Activated CD8-positive, alpha-beta T cell treated with anti-CD3 and anti-CD28 coated beads for 36 hours (primary cell): Measurements from ENCODE around the gene CHMP1B. TPM values are rescaled to one million over a fixed set of nuclear protein-coding genes. Genes with fewer than 3 reads are reported as not detected.

ENCODE experiments used
- ATAC-seq: fragments of 200-7000 bp; cut with Tn5 transposase; one replicate; pipeline ENCODE4 v1.10.0; 2021; ENCODE audit warnings: mild to moderate bottlenecking, moderate library complexity
- CTCF ChIA-PET: fragments of 350-600 bp; sonication (Branson Sonifier 250); formaldehyde crosslinking; loops from one replicate; lab custom pipeline; 2021; ENCODE audit warnings: antibody characterized with exemption; lab: Charles Lee
- POLR2A ChIA-PET: fragments of 350-600 bp; sonication (Branson Sonifier 250); formaldehyde crosslinking; loops from one replicate; lab custom pipeline; 2021; ENCODE audit warnings: antibody characterized with exemption; lab: Charles Lee
- DNase-seq: peaks from one replicate; pipeline ENCODE4 v3.0.0-alpha.2; 2020
- H3K27ac Mint-ChIP-seq: one replicate; pipeline ENCODE4 v1.8.0; 2021; ENCODE audit warnings: mild to moderate bottlenecking, mixed read lengths
- H3K27me3 Mint-ChIP-seq: one replicate; pipeline ENCODE4 v1.8.0; 2021; ENCODE audit warnings: mixed read lengths
- H3K36me3 Mint-ChIP-seq: one replicate; pipeline ENCODE4 v1.8.0; 2021; ENCODE audit warnings: low read depth, mixed read lengths
- H3K4me1 Mint-ChIP-seq: one replicate; pipeline ENCODE4 v1.8.0; 2021; ENCODE audit warnings: low read depth, mixed read lengths
- H3K4me3 Mint-ChIP-seq: one replicate; pipeline ENCODE4 v1.8.0; 2021; ENCODE audit warnings: mild to moderate bottlenecking, moderate library complexity, mixed read lengths
- H3K9me3 Mint-ChIP-seq: one replicate; pipeline ENCODE4 v1.8.0; 2021; ENCODE audit warnings: mixed read lengths
- CTCF ChIP-seq: fragments of 200-600 bp; IDR thresholded peaks from one replicate; pipeline ENCODE4 v1.8.0; 2022; ENCODE audit warnings: antibody characterized with exemption, mild to moderate bottlenecking
- intact Hi-C: fragments of 100-400 bp; cut with micrococcal nuclease; formaldehyde crosslinking; loops from one replicate; pipeline ENCODE4 v1.10.0; 2022
- total RNA-seq, 2 experiments: library from RNA; stranded (reverse); gene quantifications; one replicate each; pipeline ENCODE4 v1.2.3, GENCODE V29; 2021

The CHMP1B gene
- total RNA-seq, 2 experiments from 2014 or later: 24.8 to 25.8 TPM

GRCh38 chr18:11877497-11878135, 26.4 kb downstream of the CHMP1B start:
- Mint-ChIP-seq H3K9me3 (no peaks in the 10 kb centered on the region), H3K36me3 (peaks cover under 1% of the 10 kb centered on the region), H3K4me1 (no peaks in the 10 kb centered on the region), H3K27ac (no peak overlapping the region), H3K27me3 (no peaks in the 10 kb centered on the region), H3K4me3 (no peak overlapping the region)
- ATAC-seq (no peak), DNase-seq (no peak)
- ChIA-PET CTCF (interaction anchor here (0.9 to 1.8 kb wide), 2 partner anchors 118 to 145 kb away, joined by 3 to 4 read pairs; no protein-coding TSS in a partner anchor), POLR2A (no interaction called here)
- TF ChIP-seq CTCF: no peak
- intact Hi-C loops: loop anchor here (10.0 kb wide), 1 partner anchor 143 kb away; no protein-coding TSS in a partner anchor

- Mint-ChIP-seq H3K36me3 (peaks cover 9% of the 10 kb centered on the region), H3K4me3 (no peak overlapping the region), H3K4me1 (no peaks in the 10 kb centered on the region), H3K27ac (no peak overlapping the region), H3K9me3 (no peaks in the 10 kb centered on the region), H3K27me3 (no peaks in the 10 kb centered on the region)
- DNase-seq: no peak
- intact Hi-C loops: no loop called here
- CTCF ChIA-PET: no interaction called here
- POLR2A ChIA-PET: interaction anchor here (0.7 to 0.9 kb wide), 2 partner anchors 14 to 22 kb away, joined by 3 read pairs; no protein-coding TSS in a partner anchor
- no peak for ATAC-seq
- TF ChIP-seq CTCF: no peak
Observed at GRCh38 chr18:11880586-11881304, 29.5 kb downstream of the CHMP1B start.

- ATAC-seq (no peak), DNase-seq (no peak)
- peaks cover 9% of the 10 kb centered on the region for H3K36me3 Mint-ChIP-seq
- H3K27me3 Mint-ChIP-seq: no peaks in the 10 kb centered on the region
- intact Hi-C loops: no loop called here
- ChIA-PET POLR2A (no interaction called here), CTCF (no interaction called here)
- TF ChIP-seq CTCF: no peak
- no peaks in the 10 kb centered on the region for H3K9me3 Mint-ChIP-seq
- H3K4me3 Mint-ChIP-seq: no peak overlapping the region
- H3K27ac Mint-ChIP-seq: peak overlapping the region; percentile 42
- no peaks in the 10 kb centered on the region for H3K4me1 Mint-ChIP-seq
Observed at GRCh38 chr18:11882636-11883035, 31.4 kb downstream of the CHMP1B start.

- Mint-ChIP-seq H3K4me3 (no peak overlapping the region), H3K36me3 (peaks cover 10% of the 10 kb centered on the region), H3K9me3 (no peaks in the 10 kb centered on the region), H3K27ac (no peak overlapping the region), H3K27me3 (no peaks in the 10 kb centered on the region), H3K4me1 (no peaks in the 10 kb centered on the region)
- POLR2A ChIA-PET: no interaction called here
- no peak for TF ChIP-seq CTCF
- DNase-seq (no peak), ATAC-seq (no peak)
- intact Hi-C loops: no loop called here
- CTCF ChIA-PET: no interaction called here
Observed at GRCh38 chr18:11883153-11883552, 31.9 kb downstream of the CHMP1B start.

- no peak for DNase-seq
- Mint-ChIP-seq H3K27ac (no peak overlapping the region), H3K9me3 (no peaks in the 10 kb centered on the region), H3K4me1 (no peaks in the 10 kb centered on the region), H3K27me3 (no peaks in the 10 kb centered on the region), H3K4me3 (no peak overlapping the region), H3K36me3 (peaks cover 12% of the 10 kb centered on the region)
- CTCF ChIA-PET: no interaction called here
- no peak for TF ChIP-seq CTCF
- intact Hi-C loops: no loop called here
- no peak for ATAC-seq
- POLR2A ChIA-PET: no interaction called here
Observed at GRCh38 chr18:11884396-11885030, 33.3 kb downstream of the CHMP1B start.
